ENCODE measurements around the gene TAF4. TPM values are rescaled to one million over a fixed set of nuclear protein-coding genes. Genes with fewer than 3 reads are reported as not detected.

The TAF4 gene
- total and polyA plus RNA-seq, 3 donors from 2014 or later = 30.7 to 111 (median 107) TPM

GRCh38 chr20:61997891-61998290, 67.8 kb downstream of the TAF4 start:
- 90 to 93% methylated on average over 10 of the region's 10 CpGs for WGBS, 2 donors
- intact Hi-C loops (cut with DNase I; ENCODE audit: low total_unique reads) = no loop called here
- DNase-seq = no peak
- no peak overlapping the region for H3K4me3 ChIP-seq
- no peaks in the 10 kb centered on the region for H3K36me3 ChIP-seq (ENCODE audit: low read depth, missing control alignments)
- TF ChIP-seq, protein P1, sequence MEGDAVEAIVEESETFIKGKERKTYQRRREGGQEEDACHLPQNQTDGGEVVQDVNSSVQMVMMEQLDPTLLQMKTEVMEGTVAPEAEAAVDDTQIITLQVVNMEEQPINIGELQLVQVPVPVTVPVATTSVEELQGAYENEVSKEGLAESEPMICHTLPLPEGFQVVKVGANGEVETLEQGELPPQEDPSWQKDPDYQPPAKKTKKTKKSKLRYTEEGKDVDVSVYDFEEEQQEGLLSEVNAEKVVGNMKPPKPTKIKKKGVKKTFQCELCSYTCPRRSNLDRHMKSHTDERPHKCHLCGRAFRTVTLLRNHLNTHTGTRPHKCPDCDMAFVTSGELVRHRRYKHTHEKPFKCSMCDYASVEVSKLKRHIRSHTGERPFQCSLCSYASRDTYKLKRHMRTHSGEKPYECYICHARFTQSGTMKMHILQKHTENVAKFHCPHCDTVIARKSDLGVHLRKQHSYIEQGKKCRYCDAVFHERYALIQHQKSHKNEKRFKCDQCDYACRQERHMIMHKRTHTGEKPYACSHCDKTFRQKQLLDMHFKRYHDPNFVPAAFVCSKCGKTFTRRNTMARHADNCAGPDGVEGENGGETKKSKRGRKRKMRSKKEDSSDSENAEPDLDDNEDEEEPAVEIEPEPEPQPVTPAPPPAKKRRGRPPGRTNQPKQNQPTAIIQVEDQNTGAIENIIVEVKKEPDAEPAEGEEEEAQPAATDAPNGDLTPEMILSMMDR (IDR thresholded peaks at IDR 0.05) = no peak
- TF ChIP-seq POLR2A (IDR thresholded peaks at IDR 0.05) = no peak
- H3K9me3 ChIP-seq = no peaks in the 10 kb centered on the region
- H3K4me1 ChIP-seq = no peaks in the 10 kb centered on the region
- no peaks in the 10 kb centered on the region for H3K27me3 ChIP-seq
- H3K27ac ChIP-seq = no peak overlapping the region

DNA sequence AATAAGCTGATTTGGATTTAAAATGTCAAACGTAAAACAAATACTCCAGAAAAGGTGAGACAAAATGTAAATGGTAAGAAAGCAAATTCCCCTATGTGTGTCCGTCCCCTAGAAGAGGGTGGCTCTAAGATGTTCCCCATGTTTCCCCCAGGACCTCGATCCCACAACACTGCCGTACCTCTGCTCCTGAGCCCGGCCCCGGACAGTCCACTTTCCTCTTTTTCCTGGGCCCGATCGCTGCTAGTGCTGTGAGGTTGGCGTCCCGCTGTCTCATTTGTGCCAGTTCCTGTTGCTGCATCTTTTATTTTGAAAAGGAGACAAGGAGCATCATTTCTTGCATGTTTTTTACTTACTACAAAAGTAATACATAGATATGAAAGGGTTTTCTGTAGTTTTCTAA, 68.3 kb downstream of the TAF4 start:
- DNase-seq = no peak
- intact Hi-C loops (cut with DNase I; ENCODE audit: low total_unique reads) = no loop called here
- TF ChIP-seq POLR2A (IDR thresholded peaks at IDR 0.05) = no peak
- TF ChIP-seq, protein P1 (IDR thresholded peaks at IDR 0.05) = no peak
- H3K9me3 ChIP-seq = no peaks in the 10 kb centered on the region
- no peaks in the 10 kb centered on the region for H3K4me1 ChIP-seq
- WGBS, 2 donors = 85 to 86% methylated on average over 10 of the region's 10 CpGs
- H3K36me3 ChIP-seq (ENCODE audit: low read depth, missing control alignments) = no peaks in the 10 kb centered on the region
- no peak overlapping the region for H3K4me3 ChIP-seq
- no peaks in the 10 kb centered on the region for H3K27me3 ChIP-seq
- H3K27ac ChIP-seq = no peak overlapping the region

DNA sequence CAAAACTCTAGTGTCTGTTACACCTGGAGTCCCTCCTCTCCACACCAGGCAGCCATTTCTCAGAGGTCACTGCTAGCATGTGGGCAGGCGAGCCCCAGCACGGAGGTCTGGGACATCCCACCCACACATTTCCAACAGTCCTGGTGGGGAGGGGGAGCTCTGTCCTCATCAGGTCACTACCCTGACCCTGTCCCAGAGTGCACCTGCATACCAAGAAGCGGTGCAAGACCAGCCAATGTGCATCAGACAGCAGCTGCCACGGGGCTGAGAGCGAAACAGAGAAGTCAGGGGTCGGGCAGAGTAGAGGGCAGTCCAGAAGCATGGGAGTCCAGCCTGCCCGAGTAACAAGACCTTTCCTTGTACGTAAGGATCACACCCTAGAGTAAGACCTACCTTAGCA, 71.1 kb downstream of the TAF4 start:
- intact Hi-C loops (cut with DNase I; ENCODE audit: low total_unique reads) = no loop called here
- TF ChIP-seq, protein P1 (IDR thresholded peaks at IDR 0.05) = no peak
- no peak for TF ChIP-seq POLR2A (IDR thresholded peaks at IDR 0.05)
- H3K9me3 ChIP-seq = no peaks in the 10 kb centered on the region
- no peaks in the 10 kb centered on the region for H3K36me3 ChIP-seq (ENCODE audit: low read depth, missing control alignments)
- H3K27me3 ChIP-seq = no peaks in the 10 kb centered on the region
- WGBS, 2 donors = 94 to 96% methylated on average over 7 to 8 of the region's 8 CpGs
- H3K4me1 ChIP-seq = no peaks in the 10 kb centered on the region
- DNase-seq = no peak
- no peak overlapping the region for H3K27ac ChIP-seq
- no peak overlapping the region for H3K4me3 ChIP-seq

DNA sequence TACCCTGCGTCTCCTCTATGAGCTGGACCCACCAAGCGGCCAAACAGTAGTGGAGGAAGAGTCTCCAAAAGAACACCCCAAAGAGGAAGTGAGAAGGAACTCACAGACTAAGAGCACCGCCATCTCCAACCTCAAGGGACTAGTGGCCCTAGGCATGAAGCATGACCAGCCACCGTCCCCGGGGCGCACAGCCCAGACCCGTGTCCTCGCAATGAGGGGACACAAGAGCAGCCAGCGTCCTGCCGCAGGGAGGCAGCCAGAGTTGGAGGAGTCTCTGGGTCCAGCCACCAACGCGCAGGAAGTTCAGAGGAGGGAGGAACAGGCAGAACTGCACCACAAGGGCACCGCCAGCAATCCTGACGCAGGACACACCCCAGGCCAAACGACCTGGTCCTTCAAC, 72.6 kb downstream of the TAF4 start:
- no peaks in the 10 kb centered on the region for H3K27me3 ChIP-seq
- DNase-seq = no peak
- no peak overlapping the region for H3K27ac ChIP-seq
- no peak overlapping the region for H3K4me3 ChIP-seq
- 88 to 94% methylated on average over 9 to 15 of the region's 15 CpGs for WGBS, 2 donors
- TF ChIP-seq, protein P1 (IDR thresholded peaks at IDR 0.05) = no peak
- no peak for TF ChIP-seq POLR2A (IDR thresholded peaks at IDR 0.05)
- H3K36me3 ChIP-seq (ENCODE audit: low read depth, missing control alignments) = no peaks in the 10 kb centered on the region
- intact Hi-C loops (cut with DNase I; ENCODE audit: low total_unique reads) = no loop called here
- H3K9me3 ChIP-seq = no peaks in the 10 kb centered on the region
- H3K4me1 ChIP-seq = no peaks in the 10 kb centered on the region

GRCh38 chr20:61991476-61991875, 74.2 kb downstream of the TAF4 start:
- H3K36me3 ChIP-seq (ENCODE audit: low read depth, missing control alignments) = no peaks in the 10 kb centered on the region
- no peak overlapping the region for H3K27ac ChIP-seq
- no peak for DNase-seq
- H3K9me3 ChIP-seq = no peaks in the 10 kb centered on the region
- TF ChIP-seq, protein P1 (IDR thresholded peaks at IDR 0.05) = no peak
- no peak for TF ChIP-seq POLR2A (IDR thresholded peaks at IDR 0.05)
- intact Hi-C loops (cut with DNase I; ENCODE audit: low total_unique reads) = no loop called here
- H3K27me3 ChIP-seq = no peaks in the 10 kb centered on the region
- no peak overlapping the region for H3K4me3 ChIP-seq
- no peaks in the 10 kb centered on the region for H3K4me1 ChIP-seq
- WGBS, 2 donors = 82 to 86% methylated on average over 6 of the region's 6 CpGs

All from testis (tissue), 3 donors.